OCI-LY7 (cell line): ENCODE data around the gene P3H3. TPM values are rescaled to one million over a fixed set of nuclear protein-coding genes. Genes with fewer than 3 reads are reported as not detected.
A peak's percentile ranks its signal among the peaks of the same experiment; 100 is the strongest.

Experiments
- BruUV-seq: library from RNA; stranded (reverse); fragments of 400-500 nt; replicated peaks from 2 replicates; lab custom pipeline; 2021; lab: Mats Ljungman, UMichigan
- CTCF ChIA-PET: fragments of 300-600 bp; sonication (Branson Sonifier 250); formaldehyde crosslinking; loops from one replicate; lab custom pipeline; 2022; ENCODE audit warnings: antibody characterized with exemption; ENCODE audit not compliant: unreplicated experiment; lab: Charles Lee
- POLR2A ChIA-PET: fragments of 300-600 bp; sonication (Branson Sonifier 250); formaldehyde crosslinking; loops from one replicate; lab custom pipeline; 2022; ENCODE audit warnings: antibody characterized with exemption; lab: Charles Lee
- DNase-seq: peaks from one replicate; pipeline ENCODE4 v3.0.0-alpha.2; 2015; ENCODE audit warnings: low spot score
- H2AFZ ChIP-seq: fragments of 200-600 bp; sonication (generic), shearing (Covaris generic); 2 replicates; pipeline ENCODE4 v1.6.1; 2014; ENCODE audit warnings: mild to moderate bottlenecking, antibody characterized with exemption, low read length, moderate library complexity
- H3K27ac ChIP-seq: fragments of 200-600 bp; sonication (generic); 2 replicates; pipeline ENCODE4 v1.5.1; 2014; ENCODE audit warnings: mixed run types, low read depth, mild to moderate bottlenecking, moderate library complexity, low read length, inconsistent platforms; ENCODE audit not compliant: poor library complexity, severe bottlenecking
- H3K36me3 ChIP-seq: fragments of 200-600 bp; sonication (generic); 2 replicates; pipeline ENCODE4 v1.6.1; 2014; ENCODE audit warnings: mild to moderate bottlenecking, antibody characterized with exemption, low read length, moderate library complexity, mixed read lengths; ENCODE audit not compliant: insufficient read depth
- H3K4me1 ChIP-seq: fragments of 200-600 bp; sonication (generic); 2 replicates; pipeline ENCODE4 v1.5.1; 2014; ENCODE audit warnings: mild to moderate bottlenecking, low read length; ENCODE audit not compliant: insufficient read depth, poor library complexity, severe bottlenecking
- H3K4me2 ChIP-seq: fragments of 200-600 bp; sonication (generic); 2 replicates; pipeline ENCODE4 v1.6.1; 2014; ENCODE audit warnings: mild to moderate bottlenecking, low read length
- H3K4me3 ChIP-seq: fragments of 200-600 bp; sonication (generic); 2 replicates; pipeline ENCODE4 v1.5.1; 2014; ENCODE audit warnings: mild to moderate bottlenecking, low read depth, low read length; ENCODE audit not compliant: poor library complexity, severe bottlenecking
- H3K79me2 ChIP-seq: fragments of 200-600 bp; sonication (generic); 2 replicates; pipeline ENCODE4 v1.6.1; 2016; ENCODE audit warnings: low read depth, mild to moderate bottlenecking, low read length, moderate library complexity, mixed read lengths; ENCODE audit not compliant: insufficient read depth
- H3K9me2 ChIP-seq: fragments of 200-600 bp; sonication (generic); 2 replicates; pipeline ENCODE4 v1.6.1; 2016; ENCODE audit warnings: mild to moderate bottlenecking, low read length, mixed read lengths; ENCODE audit not compliant: insufficient read depth
- H3K9me3 ChIP-seq: fragments of 200-600 bp; sonication (generic); 2 replicates; pipeline ENCODE4 v1.6.1; 2014; ENCODE audit warnings: mild to moderate bottlenecking, mixed run types, low read length, mixed read lengths
- H4K20me1 ChIP-seq: fragments of 200-600 bp; sonication (generic); 2 replicates; pipeline ENCODE4 v1.6.1; 2014; ENCODE audit warnings: mild to moderate bottlenecking, antibody characterized with exemption, low read length, moderate library complexity, mixed read lengths; ENCODE audit not compliant: insufficient read depth
- EZH2phosphoT487 ChIP-seq: fragments of 200-600 bp; sonication (generic); IDR thresholded peaks from 2 replicates; pipeline ENCODE4 v1.6.1; 2018; ENCODE audit warnings: low read depth, borderline replicate concordance, mild to moderate bottlenecking, mixed run types, antibody characterized with exemption, low read length, moderate library complexity, mixed read lengths
- intact Hi-C: fragments of 100-400 bp; cut with micrococcal nuclease; formaldehyde crosslinking; loops from one replicate; pipeline ENCODE4 v1.10.0; 2022; ENCODE audit not compliant: unreplicated experiment
- total RNA-seq, 2 experiments: library from RNA; depleted of rRNA in 1 of 2; stranded (reverse); fragments of >200 nt in 1 of 2; shearing (Covaris generic) in 1 of 2; gene quantifications; 2 replicates each; pipeline ENCODE4 v1.2.3, GENCODE V29; 2014 to 2022
- TF ChIP-seq, protein P1 (sequence below): fragments of 200-600 bp; sonication (generic); conservative IDR thresholded peaks from 2 replicates; pipeline ENCODE4 v1.5.1; 2014; ENCODE audit warnings: mild to moderate bottlenecking, antibody characterized with exemption, low read length, moderate library complexity, mixed read lengths

Gene P3H3
- total RNA-seq, 2 experiments from 2014 or later, result 0.93 to 1.0 TPM

GRCh38 chr12:6827437-6827911 is 733 bp upstream of the P3H3 start:
- Histone ChIP-seq H3K4me2 (peak overlapping the region; percentile 30; the same call in 1 of the 2 replicates), H3K36me3 (no peaks in the 10 kb centered on the region), H3K27ac (no peak overlapping the region), H3K79me2 (no peaks in the 10 kb centered on the region), H4K20me1 (no peaks in the 10 kb centered on the region), H2AFZ (no peak overlapping the region), H3K4me1 (peaks cover 26% of the 10 kb centered on the region), H3K9me2 (no peaks in the 10 kb centered on the region), H3K4me3 (no peak overlapping the region), H3K9me3 (no peaks in the 10 kb centered on the region)
- DNase-seq, result peak; percentile 47
- POLR2A ChIA-PET, result no interaction called here
- BruUV-seq, result no TSS peak
- intact Hi-C loops, result loop anchor here (5.0 kb wide), 2 partner anchors 45 to 270 kb away; partner anchors contain the start of gene IFFO1
- CTCF ChIA-PET, result no interaction called here
- TF ChIP-seq, protein P1, sequence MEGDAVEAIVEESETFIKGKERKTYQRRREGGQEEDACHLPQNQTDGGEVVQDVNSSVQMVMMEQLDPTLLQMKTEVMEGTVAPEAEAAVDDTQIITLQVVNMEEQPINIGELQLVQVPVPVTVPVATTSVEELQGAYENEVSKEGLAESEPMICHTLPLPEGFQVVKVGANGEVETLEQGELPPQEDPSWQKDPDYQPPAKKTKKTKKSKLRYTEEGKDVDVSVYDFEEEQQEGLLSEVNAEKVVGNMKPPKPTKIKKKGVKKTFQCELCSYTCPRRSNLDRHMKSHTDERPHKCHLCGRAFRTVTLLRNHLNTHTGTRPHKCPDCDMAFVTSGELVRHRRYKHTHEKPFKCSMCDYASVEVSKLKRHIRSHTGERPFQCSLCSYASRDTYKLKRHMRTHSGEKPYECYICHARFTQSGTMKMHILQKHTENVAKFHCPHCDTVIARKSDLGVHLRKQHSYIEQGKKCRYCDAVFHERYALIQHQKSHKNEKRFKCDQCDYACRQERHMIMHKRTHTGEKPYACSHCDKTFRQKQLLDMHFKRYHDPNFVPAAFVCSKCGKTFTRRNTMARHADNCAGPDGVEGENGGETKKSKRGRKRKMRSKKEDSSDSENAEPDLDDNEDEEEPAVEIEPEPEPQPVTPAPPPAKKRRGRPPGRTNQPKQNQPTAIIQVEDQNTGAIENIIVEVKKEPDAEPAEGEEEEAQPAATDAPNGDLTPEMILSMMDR, result no peak
- no peak for TF ChIP-seq EZH2phosphoT487

- Histone ChIP-seq H3K4me3 (peak overlapping the region; percentile 69), H3K27ac (no peak overlapping the region), H3K79me2 (no peaks in the 10 kb centered on the region), H3K9me2 (no peaks in the 10 kb centered on the region), H3K9me3 (no peaks in the 10 kb centered on the region), H3K36me3 (no peaks in the 10 kb centered on the region), H2AFZ (peak overlapping the region; percentile 78; the same call in 1 of the 2 replicates), H4K20me1 (no peaks in the 10 kb centered on the region), H3K4me1 (peaks cover 26% of the 10 kb centered on the region), H3K4me2 (peak overlapping the region; percentile 79)
- intact Hi-C loops, result loop anchor here (5.0 kb wide), 2 partner anchors 47 to 272 kb away; partner anchors contain the start of gene IFFO1
- POLR2A ChIA-PET, result interaction anchor here (0.6 to 1.2 kb wide), 4 partner anchors 10 to 133 kb away, joined by 3 to 5 read pairs (median 4); partner anchors contain the start of genes CDCA3 and MLF2
- peak; percentile 76; the same call in 1 of the 2 replicates for TF ChIP-seq EZH2phosphoT487
- TF ChIP-seq, protein P1, result no peak
- DNase-seq, result peak; percentile 57
- no TSS peak for BruUV-seq
- CTCF ChIA-PET, result interaction anchor here (0.5 to 0.8 kb wide), 3 partner anchors 10 to 185 kb away, joined by 3 to 8 read pairs (median 3); no protein-coding TSS in a partner anchor
These were observed 751 bp downstream of the P3H3 start for GRCh38 chr12:6828781-6829535.
